GM12873 (cell line): ENCODE data around the gene PDHB.

Experiments used
- CTCF ChIP-seq: IDR thresholded peaks from 2 replicates; pipeline ENCODE4 v1.5.1; 2012; ENCODE audit warnings: low read depth, mild to moderate bottlenecking, moderate library complexity, low read length, control low read depth; ENCODE audit not compliant: insufficient read depth; ENCODE audit errors: missing control alignments

The PDHB gene

GRCh38 chr3:58471025-58471887 is 37.6 kb upstream of the PDHB start:
- no peak for TF ChIP-seq CTCF

- TF ChIP-seq CTCF, result no peak
Observed at GRCh38 chr3:58470363-58471024, 36.9 kb upstream of the PDHB start.

GRCh38 chr3:58469096-58469495 is 35.5 kb upstream of the PDHB start:
- TF ChIP-seq CTCF, result no peak

GRCh38 chr3:58466899-58467563 is 33.4 kb upstream of the PDHB start:
- TF ChIP-seq CTCF, result no peak

- no peak for TF ChIP-seq CTCF
Observed at GRCh38 chr3:58464866-58465265, 31.2 kb upstream of the PDHB start.

GRCh38 chr3:58463942-58464271 is 30.3 kb upstream of the PDHB start:
- no peak for TF ChIP-seq CTCF
